ENCODE results near the gene CEP20. TPM values are rescaled to one million over a fixed set of nuclear protein-coding genes. Genes with fewer than 3 reads are reported as not detected.
A peak's percentile ranks its signal among the peaks of the same experiment; 100 is the strongest.

Gene CEP20
- total RNA-seq, 1 donor from 2014 or later = 101 TPM

DNA sequence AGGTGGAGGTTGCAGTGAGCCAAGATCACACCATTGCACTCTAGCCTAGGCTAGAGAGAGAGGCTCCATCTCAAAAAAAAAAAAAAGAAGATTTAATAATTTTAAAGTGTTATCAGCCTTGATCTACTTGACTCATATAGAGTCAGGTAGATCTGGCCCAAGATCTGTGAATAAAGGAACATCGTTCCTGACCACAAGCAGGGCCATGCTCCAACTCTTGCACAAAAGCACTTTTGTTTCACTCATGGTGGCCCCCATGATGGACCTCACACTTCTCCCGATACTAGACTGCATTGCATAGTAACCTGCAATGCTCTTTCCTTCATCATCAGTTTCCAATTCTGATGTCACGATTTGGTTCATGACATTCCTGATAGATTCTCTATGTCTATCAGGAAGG lies 26.4 kb downstream of the CEP20 start:
- Mint-ChIP-seq H3K4me3 (no peak overlapping the region), H3K27me3 (ENCODE audit: insufficient read depth, low read depth) (peaks cover 17% of the 10 kb centered on the region), H3K4me1 (peaks cover 6% of the 10 kb centered on the region), H3K27ac (no peak overlapping the region), H3K9me3 (no peaks in the 10 kb centered on the region), H3K36me3 (peaks cover 4% of the 10 kb centered on the region)
- H3K4me2 ChIP-seq = no peak overlapping the region
- H3F3A ChIP-seq (ENCODE audit: low read depth) = peaks cover 17% of the 10 kb centered on the region
- peaks cover 3% of the 10 kb centered on the region for H4K20me1 ChIP-seq (ENCODE audit: low read depth)
- no peak for TF ChIP-seq EZH2phosphoT487 (IDR thresholded peaks at IDR 0.05)
- no peak for TF ChIP-seq EZH2 (IDR thresholded peaks at IDR 0.05)
- TF ChIP-seq, protein P1, sequence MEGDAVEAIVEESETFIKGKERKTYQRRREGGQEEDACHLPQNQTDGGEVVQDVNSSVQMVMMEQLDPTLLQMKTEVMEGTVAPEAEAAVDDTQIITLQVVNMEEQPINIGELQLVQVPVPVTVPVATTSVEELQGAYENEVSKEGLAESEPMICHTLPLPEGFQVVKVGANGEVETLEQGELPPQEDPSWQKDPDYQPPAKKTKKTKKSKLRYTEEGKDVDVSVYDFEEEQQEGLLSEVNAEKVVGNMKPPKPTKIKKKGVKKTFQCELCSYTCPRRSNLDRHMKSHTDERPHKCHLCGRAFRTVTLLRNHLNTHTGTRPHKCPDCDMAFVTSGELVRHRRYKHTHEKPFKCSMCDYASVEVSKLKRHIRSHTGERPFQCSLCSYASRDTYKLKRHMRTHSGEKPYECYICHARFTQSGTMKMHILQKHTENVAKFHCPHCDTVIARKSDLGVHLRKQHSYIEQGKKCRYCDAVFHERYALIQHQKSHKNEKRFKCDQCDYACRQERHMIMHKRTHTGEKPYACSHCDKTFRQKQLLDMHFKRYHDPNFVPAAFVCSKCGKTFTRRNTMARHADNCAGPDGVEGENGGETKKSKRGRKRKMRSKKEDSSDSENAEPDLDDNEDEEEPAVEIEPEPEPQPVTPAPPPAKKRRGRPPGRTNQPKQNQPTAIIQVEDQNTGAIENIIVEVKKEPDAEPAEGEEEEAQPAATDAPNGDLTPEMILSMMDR (IDR thresholded peaks at IDR 0.05) = no peak
- DNase-seq (ENCODE audit: low spot score) = no peak
- H3K79me2 ChIP-seq (ENCODE audit: low read depth) = no peaks in the 10 kb centered on the region
- H3K27me3 ChIP-seq = peaks cover 30% of the 10 kb centered on the region
- peaks cover 6% of the 10 kb centered on the region for H3K4me1 ChIP-seq
- no peak overlapping the region for H3K27ac ChIP-seq
- H3K9me3 ChIP-seq (ENCODE audit: low read depth) = no peaks in the 10 kb centered on the region
- no peak overlapping the region for H3K4me3 ChIP-seq
- H3K36me3 ChIP-seq = peaks cover 7% of the 10 kb centered on the region
- no peak overlapping the region for H3K9ac ChIP-seq
- no peak overlapping the region for H2AFZ ChIP-seq (replicated peaks)

DNA sequence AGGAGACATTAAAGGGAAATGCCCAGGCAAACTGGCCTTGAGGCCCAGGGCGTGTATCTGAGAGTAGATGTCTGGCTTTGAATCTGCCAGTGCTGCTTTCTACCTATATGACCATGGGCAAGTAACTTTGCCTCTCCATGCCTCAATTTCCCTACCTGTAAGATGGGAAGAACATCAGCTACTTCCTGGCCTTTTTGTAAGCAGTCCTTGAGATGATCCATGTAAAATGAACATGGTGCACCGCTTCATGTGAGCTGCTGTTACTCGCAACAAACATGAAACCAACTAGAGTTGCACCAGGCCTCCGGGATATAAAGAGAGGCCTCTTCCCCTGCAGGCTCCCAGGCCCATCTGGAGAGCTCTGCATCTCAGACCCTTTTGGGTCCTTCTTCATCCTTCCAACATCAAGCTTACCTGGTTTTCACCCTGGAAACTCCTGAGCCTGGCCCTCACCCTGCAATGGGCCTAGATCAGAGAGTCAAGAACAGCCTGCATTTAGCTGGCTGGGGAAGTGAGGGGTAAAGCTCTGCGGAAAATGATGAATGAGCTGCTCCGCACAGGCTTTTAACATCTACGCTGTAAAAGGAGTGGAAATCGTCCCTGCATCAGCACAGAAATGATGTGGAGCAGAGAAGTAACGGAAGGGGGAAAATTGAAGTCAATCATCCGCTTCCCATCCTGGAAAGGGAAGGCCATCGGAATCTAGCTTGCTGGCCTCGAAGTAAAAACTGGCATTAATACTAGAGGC lies 29.3 kb downstream of the CEP20 start:
- Histone ChIP-seq H3K79me2 (ENCODE audit: low read depth) (no peaks in the 10 kb centered on the region), H3K4me1 (peaks cover 10% of the 10 kb centered on the region), H3K4me3 (no peak overlapping the region), H3K27ac (no peak overlapping the region), H3K4me2 (no peak overlapping the region), H4K20me1 (ENCODE audit: low read depth) (peaks cover 3% of the 10 kb centered on the region), H3K9me3 (ENCODE audit: low read depth) (no peaks in the 10 kb centered on the region), H3K36me3 (no peaks in the 10 kb centered on the region), H3K9ac (no peak overlapping the region), H3F3A (ENCODE audit: low read depth) (peaks cover 12% of the 10 kb centered on the region), H3K27me3 (peaks cover 59% of the 10 kb centered on the region), H2AFZ (replicated peaks) (no peak overlapping the region)
- Mint-ChIP-seq H3K4me3 (peak overlapping the region; percentile 64), H3K36me3 (no peaks in the 10 kb centered on the region), H3K27ac (no peak overlapping the region), H3K27me3 (ENCODE audit: insufficient read depth, low read depth) (peaks cover 39% of the 10 kb centered on the region), H3K4me1 (peaks cover 6% of the 10 kb centered on the region), H3K9me3 (no peaks in the 10 kb centered on the region)
- no peak for TF ChIP-seq EZH2phosphoT487 (IDR thresholded peaks at IDR 0.05)
- no peak for TF ChIP-seq EZH2 (IDR thresholded peaks at IDR 0.05)
- TF ChIP-seq, protein P1 (IDR thresholded peaks at IDR 0.05) = no peak
- DNase-seq (ENCODE audit: low spot score) = no peak

DNA sequence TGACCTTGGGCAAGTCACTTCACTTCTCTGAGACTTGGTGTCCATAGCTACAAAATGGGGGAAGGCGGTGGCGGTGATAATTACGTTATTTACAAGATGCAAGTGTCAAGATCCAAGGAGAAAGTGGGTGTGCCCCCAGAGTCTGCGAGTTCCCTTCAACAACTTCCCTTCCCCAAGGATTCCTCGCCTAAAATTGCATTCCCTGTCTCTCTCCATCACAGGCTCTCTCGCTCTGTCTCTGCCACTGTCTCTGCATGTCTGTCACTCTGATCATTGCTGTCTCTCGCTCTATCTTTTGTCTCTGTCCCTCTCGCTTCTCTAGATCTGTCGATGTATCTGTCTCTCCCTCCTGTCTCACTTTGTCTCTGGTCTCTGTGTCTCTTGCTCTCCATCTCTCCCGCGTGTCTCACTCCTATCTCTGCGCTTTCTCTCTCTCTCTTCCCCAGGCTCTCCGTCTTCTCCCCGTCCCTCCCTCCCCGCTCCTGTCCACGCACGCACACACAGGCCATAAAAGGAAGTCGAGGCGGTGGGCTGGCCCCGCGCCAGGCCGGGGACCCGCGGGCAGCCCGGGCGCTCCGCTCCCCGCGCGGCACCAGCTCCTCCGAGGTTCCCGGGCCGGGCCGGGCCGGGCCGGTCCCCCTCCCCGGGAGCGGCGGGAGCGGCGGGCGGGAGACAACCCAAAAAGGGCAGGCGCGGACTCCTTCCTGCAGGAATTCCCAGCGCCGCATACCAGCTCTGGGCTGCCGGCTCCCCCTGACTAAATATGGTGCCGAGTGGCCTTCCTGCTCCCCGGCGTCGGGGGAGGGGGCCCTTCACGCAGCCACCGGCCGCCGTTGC lies 30.5 kb downstream of the CEP20 start:
- no peak for TF ChIP-seq EZH2 (IDR thresholded peaks at IDR 0.05)
- TF ChIP-seq, protein P1 (IDR thresholded peaks at IDR 0.05) = no peak
- TF ChIP-seq EZH2phosphoT487 (IDR thresholded peaks at IDR 0.05) = no peak
- peak overlapping the region; percentile 66 for H3K4me3 ChIP-seq
- peaks cover 10% of the 10 kb centered on the region for H3K4me1 ChIP-seq
- peaks cover 6% of the 10 kb centered on the region for H3K4me1 Mint-ChIP-seq
- H3K27me3 Mint-ChIP-seq (ENCODE audit: insufficient read depth, low read depth) = peaks cover 39% of the 10 kb centered on the region
- H3K4me3 Mint-ChIP-seq = peak overlapping the region; percentile 82
- H3K79me2 ChIP-seq (ENCODE audit: low read depth) = no peaks in the 10 kb centered on the region
- H3K27ac ChIP-seq = no peak overlapping the region
- no peaks in the 10 kb centered on the region for H3K36me3 ChIP-seq
- H3K9me3 ChIP-seq (ENCODE audit: low read depth) = no peaks in the 10 kb centered on the region
- no peaks in the 10 kb centered on the region for H3K36me3 Mint-ChIP-seq
- no peak overlapping the region for H3K9ac ChIP-seq
- H3K4me2 ChIP-seq = peak overlapping the region; percentile 93
- peak overlapping the region; percentile 95 for H2AFZ ChIP-seq (replicated peaks)
- no peak overlapping the region for H3K27ac Mint-ChIP-seq
- no peaks in the 10 kb centered on the region for H3K9me3 Mint-ChIP-seq
- H4K20me1 ChIP-seq (ENCODE audit: low read depth) = peaks cover 3% of the 10 kb centered on the region
- peaks cover 69% of the 10 kb centered on the region for H3K27me3 ChIP-seq
- DNase-seq (ENCODE audit: low spot score) = peak; percentile 73
- peaks cover 12% of the 10 kb centered on the region for H3F3A ChIP-seq (ENCODE audit: low read depth)
